K562 (cell line): Measurements from ENCODE around the gene ZAP70. TPM values are rescaled to one million over a fixed set of nuclear protein-coding genes. Genes with fewer than 3 reads are reported as not detected.

Experiments
- ATF2 ChIP-seq: sonication (generic); formaldehyde crosslinking; IDR thresholded peaks from 2 replicates; pipeline ENCODE4 v1.8.1; 2022; ENCODE audit warnings: missing genetic modification reagents
- BHLHE40 ChIP-seq: IDR thresholded peaks from 2 replicates; pipeline ENCODE4 v1.6.1; 2011; ENCODE audit warnings: low read length, improper control_type of control experiment
- REST ChIP-seq, 2 experiments: fragments of 450-650 bp; formaldehyde crosslinking in 1 of 2; IDR thresholded peaks; 2 replicates each; pipeline versions ENCODE4 v1.4.0 to v1.6.1; 2014 to 2020; ENCODE audit warnings: mild to moderate bottlenecking in 2 of 2, borderline replicate concordance in 1 of 2, low read depth in 1 of 2
- ZKSCAN3 ChIP-seq: fragments of 250-450 bp; sonication (Bioruptor Pico); IDR thresholded peaks from 2 replicates; pipeline ENCODE4 v1.4.0; 2020
- polyA plus RNA-seq, 8 experiments: library from polyadenylated mRNA; depleted of rRNA in 4 of 8; stranded (reverse) in 5 of 8; unstranded in 3 of 8; fragments of >200 nt; fragmentation: Nextera tagmentation in 2 of 8; fragmentation: Illumina TruSeq in 1 of 8; extraction: Ambion mirVana in 2 of 8; extraction: Trizol in 1 of 8; gene quantifications; 2 replicates each; pipeline versions ENCODE4 v1.2.1 to v1.2.3, GENCODE V29; 2011 to 2014; ENCODE audit warnings: inconsistent platforms in 1 of 8, missing spikeins in 1 of 8
- total RNA-seq, 7 experiments: library from RNA; depleted of rRNA in 6 of 7; stranded (reverse); fragments of >200 nt in 6 of 7; fragmentation: Illumina TruSeq in 2 of 7; extraction: Trizol in 2 of 7; gene quantifications; 2 replicates each; pipeline versions ENCODE4 v1.2.1 to v1.2.3, GENCODE V29; 2011 to 2021; ENCODE audit warnings: low replicate concordance in 1 of 7

Gene ZAP70
- total and polyA plus RNA-seq, 9 of the 15 experiments (the other 6 are each of a cell fraction or from before 2014, with no cell fraction given): 0.06 to 0.80 (median 0.21) TPM; not detected in 1

GRCh38 chr2:97784953-97785352, 71.6 kb downstream of the ZAP70 start (continued):
- TF ChIP-seq REST (IDR thresholded peaks at IDR 0.05; ENCODE audit: borderline replicate concordance) (no peak), REST (CRISPR knock-in tag; IDR thresholded peaks at IDR 0.05; ENCODE audit: low read depth) (no peak), ZKSCAN3 (no peak), ATF2 (CRISPR knock-in tag) (no peak), BHLHE40 (no peak)
